NCI-H2081 treated with DMSO at 0.1 percent for 48 hours (cell line): Measurements from ENCODE around the gene RNASEL.

Experiments
- DNase-seq: peaks from one replicate; lab custom pipeline; 2025; lab: John Stamatoyannopoulos, UW

Gene RNASEL

GRCh38 chr1:182600745-182601415, 11.8 kb upstream of the RNASEL start:
- no peak for DNase-seq

- DNase-seq: no peak
Observed at GRCh38 chr1:182600036-182600713, 11.1 kb upstream of the RNASEL start.

- no peak for DNase-seq
Observed at GRCh38 chr1:182599339-182599738, 10.3 kb upstream of the RNASEL start.

- DNase-seq: no peak
Observed at GRCh38 chr1:182598296-182598695, 9.2 kb upstream of the RNASEL start.

- no peak for DNase-seq
Observed at GRCh38 chr1:182596934-182597333, 7.9 kb upstream of the RNASEL start.

GRCh38 chr1:182595641-182596240, 6.7 kb upstream of the RNASEL start:
- no peak for DNase-seq

- no peak for DNase-seq
Observed at GRCh38 chr1:182589931-182590330, 875 bp upstream of the RNASEL start.

GRCh38 chr1:182589520-182589919, 464 bp upstream of the RNASEL start:
- DNase-seq: no peak

GRCh38 chr1:182587666-182588499, 1.2 kb downstream of the RNASEL start:
- no peak for DNase-seq

GRCh38 chr1:182587093-182587492, 2.0 kb downstream of the RNASEL start:
- DNase-seq: no peak

- DNase-seq: no peak
Observed at GRCh38 chr1:182586380-182586779, 2.7 kb downstream of the RNASEL start.

- DNase-seq: no peak
Observed at GRCh38 chr1:182584746-182585145, 4.3 kb downstream of the RNASEL start.

GRCh38 chr1:182580736-182581135, 8.3 kb downstream of the RNASEL start:
- no peak for DNase-seq

- DNase-seq: no peak
Observed at GRCh38 chr1:182575540-182576149, 13.4 kb downstream of the RNASEL start.

- no peak for DNase-seq
Observed at GRCh38 chr1:182574156-182574555, 14.9 kb downstream of the RNASEL start.

- DNase-seq: no peak
Observed at GRCh38 chr1:182570611-182570970, 18.5 kb downstream of the RNASEL start.

- DNase-seq: no peak
Observed at GRCh38 chr1:182569939-182570610, 19.0 kb downstream of the RNASEL start.

GRCh38 chr1:182568647-182569284, 20.3 kb downstream of the RNASEL start:
- DNase-seq: no peak

GRCh38 chr1:182567629-182568028, 21.4 kb downstream of the RNASEL start:
- DNase-seq: no peak

GRCh38 chr1:182565537-182565936, 23.5 kb downstream of the RNASEL start:
- DNase-seq: no peak

- DNase-seq: no peak
Observed at GRCh38 chr1:182564406-182565004, 24.6 kb downstream of the RNASEL start.
